GM21717 (cell line): ENCODE measurements around the gene OAF.

ENCODE experiments used
- ATAC-seq: cut with Tn5 transposase; IDR thresholded peaks from one replicate; pipeline ENCODE4 v1.9.1; 2021; ENCODE audit warnings: mild to moderate bottlenecking, moderate library complexity; ENCODE audit not compliant: unreplicated experiment

The OAF gene

DNA sequence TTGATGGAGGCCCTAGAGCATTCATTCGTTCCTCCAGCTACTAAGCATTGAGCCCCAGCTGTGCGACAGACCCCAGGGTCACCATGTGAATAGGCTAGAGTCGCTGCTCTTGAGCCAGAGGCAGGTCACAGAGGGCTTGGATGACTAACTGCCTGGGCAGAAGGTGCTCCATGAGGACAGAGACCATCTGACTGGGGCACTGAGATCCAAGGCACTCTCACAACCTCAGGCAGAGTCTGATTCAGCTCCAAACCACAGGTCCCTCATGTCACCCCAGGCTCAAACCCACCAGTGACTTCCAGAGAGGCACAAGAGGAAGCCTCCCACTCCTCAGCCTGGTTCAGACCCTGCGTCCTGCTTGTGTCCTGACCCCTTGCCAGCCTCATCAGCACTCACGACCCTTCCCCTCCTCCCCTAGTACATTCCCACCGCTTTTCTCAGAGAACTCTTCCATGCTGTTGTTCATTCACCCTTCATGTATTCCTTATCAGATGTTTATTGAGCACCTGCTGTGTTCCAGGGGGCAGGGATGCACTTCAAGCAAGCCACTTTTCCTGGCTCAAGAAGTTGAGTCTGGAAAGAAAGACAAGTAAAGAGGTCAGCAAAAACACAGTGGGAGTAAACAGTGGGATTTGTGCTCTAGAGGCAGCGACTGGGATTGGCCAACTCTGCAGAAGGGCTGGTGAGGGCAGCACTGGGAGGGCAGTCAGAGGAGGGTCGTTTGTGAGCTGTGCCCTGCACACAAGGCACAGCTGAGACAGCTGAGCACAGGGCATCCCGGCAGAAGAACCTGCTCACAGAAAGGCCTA lies 9.3 kb downstream of the OAF start:
- ATAC-seq: no peak

DNA sequence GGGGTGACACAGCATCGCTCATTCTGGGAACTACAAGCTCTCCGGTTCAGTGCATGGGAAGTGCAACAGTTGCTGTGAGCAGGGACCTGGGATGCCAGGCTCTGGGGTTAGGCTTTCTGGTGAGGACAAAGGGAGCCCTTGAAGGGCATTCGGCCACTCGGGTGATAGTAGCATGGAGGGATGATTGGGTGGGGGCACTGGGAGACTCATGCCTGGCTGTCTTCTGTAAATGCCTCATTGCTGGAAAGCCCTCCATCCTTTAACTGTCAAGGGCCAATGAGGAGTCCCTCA lies 9.9 kb downstream of the OAF start:
- no peak for ATAC-seq

DNA sequence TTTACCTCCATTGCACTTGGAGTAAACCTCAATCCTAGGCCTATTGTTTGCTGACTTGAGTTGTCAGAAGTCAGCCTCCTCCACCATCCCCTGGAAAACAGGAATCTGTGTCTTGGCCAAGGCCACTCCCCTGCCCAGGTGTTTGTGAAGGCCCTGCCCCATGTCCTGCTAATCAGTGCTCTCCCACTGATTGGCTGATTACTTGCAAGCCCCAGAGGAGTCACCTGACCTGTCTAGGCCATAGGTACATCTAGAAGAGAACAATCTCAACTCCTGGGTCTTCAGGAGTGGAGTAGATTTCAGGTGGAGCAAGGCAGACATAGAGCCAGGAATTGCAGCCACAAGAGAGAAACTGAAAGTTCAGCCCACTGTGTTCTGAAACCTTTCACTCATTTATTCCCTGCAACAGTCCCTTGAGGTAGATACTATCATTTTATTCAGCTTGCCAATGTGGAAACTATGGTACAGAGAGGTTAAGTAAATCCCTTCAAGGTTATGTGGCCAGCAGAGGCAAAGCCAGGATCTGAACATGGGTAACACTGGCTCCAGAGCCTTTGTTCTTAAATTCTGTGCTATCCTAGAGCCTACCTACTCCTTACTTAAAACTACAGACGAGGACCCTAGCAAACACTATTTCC lies 10.4 kb downstream of the OAF start:
- no peak for ATAC-seq

DNA sequence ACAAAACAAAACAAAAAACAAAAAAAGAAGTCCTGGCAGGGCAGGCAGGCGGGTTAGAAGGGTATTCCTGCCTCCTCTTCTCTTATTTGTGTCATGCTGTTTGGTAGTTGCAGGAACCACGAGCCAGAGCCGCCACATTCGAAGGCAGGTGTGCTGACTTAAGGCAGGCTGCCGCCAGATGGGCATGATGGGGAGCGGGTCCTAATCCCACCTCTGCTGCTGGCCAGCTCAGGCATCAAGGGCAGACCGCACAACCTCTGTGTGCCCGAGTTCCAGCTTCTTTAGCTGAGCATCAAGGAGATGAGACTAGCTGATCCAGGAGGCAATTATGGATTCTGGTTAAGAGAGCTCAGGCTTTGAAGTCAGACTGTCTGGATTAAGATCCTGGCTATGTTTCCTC lies 12.1 kb downstream of the OAF start:
- ATAC-seq: no peak

DNA sequence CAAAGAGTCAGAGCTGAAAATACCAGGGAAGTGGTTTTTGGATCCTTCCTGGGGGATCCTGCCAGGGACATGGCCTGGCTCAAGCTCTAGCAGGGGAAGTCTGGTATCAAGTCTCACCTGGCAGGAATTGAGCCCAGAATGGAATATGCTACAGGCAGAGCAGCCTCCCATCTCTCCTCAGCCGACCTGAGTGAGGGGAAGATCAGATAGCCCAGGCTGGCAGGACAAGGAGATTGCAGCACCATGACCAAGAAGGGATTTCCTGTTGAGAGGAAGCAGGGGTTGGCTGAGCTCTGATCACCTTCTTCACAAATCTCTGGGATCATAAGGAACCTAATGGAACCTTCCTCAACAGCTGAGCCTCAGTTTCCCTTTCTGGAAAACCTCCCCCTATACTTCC lies 13.0 kb downstream of the OAF start:
- ATAC-seq: no peak

DNA sequence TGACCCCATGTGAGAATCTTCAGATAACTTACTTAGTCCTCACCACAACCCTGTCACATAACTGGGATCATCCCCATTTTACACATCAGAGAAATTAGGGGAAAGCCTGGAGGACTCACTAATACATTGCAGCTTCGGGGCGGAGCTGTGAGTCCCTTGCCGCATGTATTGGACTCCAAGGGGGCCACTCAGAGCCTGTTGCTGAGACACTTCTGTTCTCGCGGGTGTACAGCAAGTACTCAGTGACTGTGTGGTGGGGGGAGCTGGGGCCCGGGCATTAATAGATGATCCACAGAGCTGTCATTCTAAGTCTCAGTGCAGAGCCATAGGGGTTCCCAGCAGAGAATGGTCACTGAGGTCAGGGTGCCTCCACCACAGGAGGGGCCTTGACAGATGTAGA lies 13.5 kb downstream of the OAF start:
- ATAC-seq: no peak

DNA sequence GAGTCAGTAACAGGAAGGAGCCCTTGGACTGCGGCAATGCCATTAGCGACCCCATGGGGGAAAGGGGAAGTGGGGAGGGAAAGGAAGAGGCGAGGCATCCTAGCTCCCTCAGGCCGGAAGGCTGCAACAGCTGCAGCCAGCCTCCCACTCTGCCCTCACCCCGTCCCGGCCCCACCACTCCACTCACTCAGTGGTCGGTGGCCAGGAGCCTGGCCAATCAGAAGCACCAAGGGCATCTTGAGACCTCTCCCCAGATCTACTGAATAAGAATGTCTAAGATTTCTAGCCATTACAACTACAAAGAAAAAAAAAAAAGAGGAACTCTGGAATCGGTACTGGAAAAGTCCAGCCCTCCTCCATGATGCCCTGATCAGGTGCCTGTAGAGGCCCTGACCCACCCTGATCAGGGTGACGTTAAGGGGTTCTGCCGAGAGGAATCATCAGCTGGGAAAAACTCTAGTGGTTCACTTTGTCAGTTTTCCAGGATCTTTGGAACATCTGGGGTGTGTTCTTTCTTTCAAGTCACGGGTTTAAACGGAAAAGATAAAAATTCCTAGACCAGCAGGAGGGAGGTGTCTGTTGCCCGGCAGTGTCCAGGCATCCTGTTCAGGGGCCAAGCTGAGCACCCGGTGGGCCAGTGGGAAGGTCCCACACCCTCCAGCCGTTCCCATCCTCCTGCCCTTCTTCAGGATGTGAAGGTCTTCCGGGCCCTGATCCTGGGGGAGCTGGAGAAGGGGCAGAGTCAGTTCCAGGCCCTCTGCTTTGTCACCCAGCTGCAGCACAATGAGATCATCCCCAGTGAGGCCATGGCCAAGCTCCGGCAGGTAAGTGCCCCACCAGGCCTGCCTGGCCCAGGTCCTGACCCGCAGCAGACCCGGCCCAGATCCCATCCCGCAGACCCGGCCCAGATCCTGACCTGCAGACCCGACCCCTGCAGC lies 14.4 kb downstream of the OAF start:
- no peak for ATAC-seq

DNA sequence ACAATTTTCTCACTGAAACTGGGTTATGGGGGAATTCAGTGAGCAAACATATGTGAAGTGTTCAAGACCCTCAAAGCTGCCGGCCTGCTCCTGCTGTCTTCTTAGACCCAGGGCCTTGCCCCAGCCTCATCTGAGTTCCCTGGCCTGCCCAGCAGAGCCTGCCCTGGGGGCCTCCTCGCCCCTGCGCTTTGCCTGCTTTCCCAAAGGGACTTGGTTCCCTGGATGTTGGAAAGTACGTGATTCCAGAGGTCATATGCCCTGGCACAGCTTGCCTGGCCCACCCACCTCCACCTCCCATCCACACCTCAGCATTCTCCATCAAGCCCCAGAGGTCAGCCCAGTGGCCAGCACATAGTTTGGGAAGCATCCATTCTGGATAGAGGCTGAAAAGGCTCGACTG lies 15.4 kb downstream of the OAF start:
- ATAC-seq: no peak

DNA sequence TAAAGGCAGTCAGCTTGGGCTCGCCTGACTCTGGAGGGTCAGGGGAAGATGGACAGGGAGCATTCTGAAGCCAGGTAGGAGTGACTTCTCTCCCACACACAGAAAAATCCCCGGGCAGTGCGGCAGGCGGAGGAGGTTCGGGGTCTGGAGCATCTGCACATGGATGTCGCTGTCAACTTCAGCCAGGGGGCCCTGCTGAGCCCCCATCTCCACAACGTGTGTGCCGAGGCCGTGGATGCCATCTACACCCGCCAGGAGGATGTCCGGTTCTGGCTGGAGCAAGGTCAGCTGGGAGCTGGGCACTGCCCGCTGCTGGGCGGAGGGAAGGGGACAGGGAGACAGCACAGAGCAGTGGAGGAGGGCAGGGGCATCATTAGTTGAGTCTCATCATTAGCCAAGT lies 15.9 kb downstream of the OAF start:
- ATAC-seq: no peak

DNA sequence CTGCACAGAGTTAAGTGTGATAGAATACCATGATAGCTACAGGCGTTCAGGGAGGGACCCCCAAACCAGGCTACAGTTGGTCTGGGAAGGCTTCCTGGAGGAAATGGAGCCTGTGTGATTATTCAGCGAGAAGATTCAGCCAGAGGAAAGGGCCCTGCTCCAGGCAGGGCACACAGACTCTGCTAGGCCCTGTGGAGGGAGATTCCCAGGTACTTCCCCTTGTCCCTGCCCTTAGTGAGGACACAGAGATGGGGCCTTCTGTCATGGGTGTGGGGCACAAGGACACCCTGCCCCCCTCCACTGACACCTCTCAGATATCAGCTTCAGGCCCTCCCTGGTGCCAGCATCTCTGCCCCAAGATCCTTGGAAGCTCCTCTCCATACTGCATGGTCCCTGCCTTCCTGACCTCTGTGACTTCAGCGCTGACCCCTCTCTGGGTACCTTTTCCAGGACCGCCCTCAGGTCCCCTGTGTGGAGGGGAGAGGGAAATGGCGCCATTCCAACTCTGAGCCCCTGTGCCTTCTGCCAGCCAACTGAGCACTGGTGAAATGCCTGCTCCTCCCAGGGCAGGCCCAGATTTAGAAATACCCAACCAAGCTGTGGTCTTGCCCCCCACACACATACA lies 16.5 kb downstream of the OAF start:
- no peak for ATAC-seq

DNA sequence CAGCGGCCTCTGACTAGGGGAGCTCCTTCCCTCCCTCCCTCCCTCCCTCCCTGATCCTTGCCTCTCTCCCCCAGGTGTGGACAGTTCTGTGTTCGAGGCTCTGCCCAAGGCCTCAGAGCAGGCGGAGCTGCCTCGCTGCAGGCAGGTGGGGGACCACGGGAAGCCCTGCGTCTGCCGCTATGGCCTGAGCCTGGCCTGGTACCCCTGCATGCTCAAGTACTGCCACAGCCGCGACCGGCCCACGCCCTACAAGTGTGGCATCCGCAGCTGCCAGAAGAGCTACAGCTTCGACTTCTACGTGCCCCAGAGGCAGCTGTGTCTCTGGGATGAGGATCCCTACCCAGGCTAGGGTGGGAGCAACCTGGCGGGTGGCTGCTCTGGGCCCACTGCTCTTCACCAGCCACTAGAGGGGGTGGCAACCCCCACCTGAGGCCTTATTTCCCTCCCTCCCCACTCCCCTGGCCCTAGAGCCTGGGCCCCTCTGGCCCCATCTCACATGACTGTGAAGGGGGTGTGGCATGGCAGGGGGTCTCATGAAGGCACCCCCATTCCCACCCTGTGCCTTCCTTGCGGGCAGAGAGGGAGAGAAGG lies 18.1 kb downstream of the OAF start:
- no peak for ATAC-seq

DNA sequence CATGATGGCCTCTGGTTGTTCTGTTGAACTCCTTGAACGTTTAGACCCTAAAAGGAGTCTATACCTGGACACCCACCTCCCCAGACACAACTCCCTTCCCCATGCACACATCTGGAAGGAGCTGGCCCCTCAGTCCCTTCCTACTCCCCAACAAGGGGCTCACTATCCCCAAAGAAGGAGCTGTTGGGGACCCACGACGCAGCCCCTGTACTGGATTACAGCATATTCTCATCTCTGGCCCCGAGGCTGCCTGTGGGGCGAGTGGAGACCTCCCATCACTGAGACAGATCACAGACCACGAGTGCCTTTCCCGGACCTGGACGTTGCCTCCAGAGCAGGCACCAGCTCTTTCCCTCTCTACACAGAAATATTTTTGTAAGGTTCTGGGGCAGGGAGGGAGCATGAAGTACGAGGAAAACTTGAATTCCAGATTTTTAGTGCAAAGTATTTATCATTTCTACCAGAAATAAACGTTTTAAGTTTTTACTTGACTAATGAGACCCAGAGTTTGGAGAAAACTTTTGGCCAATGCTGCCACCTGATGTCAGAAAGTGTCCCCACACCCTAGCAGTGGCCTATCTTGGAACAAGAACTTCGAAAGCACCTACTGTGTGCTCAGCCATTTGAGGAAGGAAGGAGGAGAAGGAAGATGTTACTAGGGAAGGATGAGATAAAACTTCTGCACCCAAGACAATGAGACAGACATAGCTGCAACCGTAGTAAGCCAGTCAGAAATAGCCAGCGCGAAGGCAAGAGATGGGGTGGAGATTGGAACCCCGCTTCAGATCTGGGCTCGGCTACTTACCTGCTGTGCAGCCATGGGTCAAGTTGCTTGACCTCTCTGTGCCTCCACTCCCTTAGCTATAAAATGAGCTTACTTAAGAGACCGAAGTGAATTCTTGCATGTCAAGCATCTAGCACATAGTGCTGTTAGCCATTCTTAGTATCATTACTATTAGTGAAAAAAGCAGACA lies 18.9 kb downstream of the OAF start:
- ATAC-seq: no peak

DNA sequence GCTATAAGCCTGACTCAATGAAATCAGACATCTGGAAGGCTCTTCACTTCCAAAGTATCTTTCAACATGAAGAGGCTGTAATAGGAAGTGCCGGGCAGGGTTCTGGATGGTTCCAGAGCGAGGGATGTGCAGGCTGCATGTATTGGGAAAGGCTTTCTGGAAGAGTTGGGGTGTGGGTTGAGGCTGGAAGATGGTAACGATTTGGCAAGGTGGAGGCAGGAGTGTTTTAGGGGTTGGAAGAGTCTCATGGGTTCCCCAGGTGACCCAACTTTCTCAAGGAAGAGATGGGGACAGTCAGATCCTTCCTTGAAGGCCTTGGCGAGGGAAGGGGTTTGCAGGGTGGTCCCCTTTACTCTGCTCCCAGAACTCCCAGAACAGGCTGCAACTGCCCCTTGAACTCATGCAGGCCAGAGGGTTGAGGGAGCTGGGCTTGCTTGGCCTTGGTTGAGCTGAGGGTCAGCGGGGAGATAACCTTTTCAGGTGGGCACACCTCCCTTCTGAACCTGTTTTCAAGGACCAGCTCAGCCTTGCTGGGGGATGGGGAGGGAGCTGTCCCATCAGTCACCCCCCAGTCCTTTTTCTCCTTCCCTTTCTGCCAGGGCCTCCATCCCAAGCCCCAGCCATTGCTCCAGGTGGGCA lies 19.7 kb downstream of the OAF start:
- ATAC-seq: no peak

DNA sequence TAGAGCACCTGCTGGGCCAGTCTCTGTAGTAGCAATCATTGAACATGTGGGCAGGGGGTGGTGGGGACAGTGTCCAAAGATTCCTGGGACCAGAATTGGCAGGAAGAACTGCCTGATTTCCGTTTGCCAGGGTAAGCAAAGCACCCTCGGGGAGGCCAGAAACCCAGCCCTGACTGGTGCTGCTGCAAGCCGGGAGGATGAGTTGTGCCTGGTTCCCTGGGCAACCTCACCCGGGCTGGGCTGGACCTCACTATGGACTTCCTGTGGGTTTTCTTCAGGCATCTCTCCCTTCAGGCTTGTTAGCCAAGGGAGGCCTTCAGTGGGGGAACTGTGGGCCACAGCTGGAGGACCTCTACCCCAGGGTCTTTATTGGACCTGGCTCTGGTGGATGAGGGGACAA lies 21.1 kb downstream of the OAF start:
- no peak for ATAC-seq

DNA sequence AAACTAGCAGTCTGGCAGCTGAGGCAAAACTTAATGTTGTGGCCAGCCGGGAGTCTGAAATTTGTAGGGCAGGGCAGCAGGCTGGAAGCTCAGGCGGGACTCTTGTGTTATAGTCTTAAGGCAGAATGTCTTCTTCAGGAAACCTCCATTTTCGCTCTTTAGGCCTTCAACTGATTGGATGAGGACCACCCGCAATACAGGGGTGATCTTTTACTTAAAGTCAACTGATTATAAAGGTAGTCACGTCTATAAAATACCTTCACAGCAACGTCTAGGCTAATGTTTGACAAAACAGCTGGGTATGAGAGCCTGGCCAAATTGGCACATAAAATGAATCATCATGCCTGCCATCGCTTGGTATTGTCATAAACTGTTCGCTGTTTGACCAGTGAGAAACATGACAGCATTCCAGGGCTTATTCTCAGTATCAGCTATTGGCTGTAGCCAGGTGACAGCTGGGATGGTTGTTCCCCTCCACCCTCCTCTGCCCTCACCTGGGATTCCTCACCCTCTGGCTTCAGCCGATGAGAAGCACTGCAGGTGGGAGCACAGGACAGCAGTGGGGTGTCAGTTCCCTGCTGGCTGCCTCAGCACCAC lies 22.5 kb downstream of the OAF start:
- no peak for ATAC-seq

DNA sequence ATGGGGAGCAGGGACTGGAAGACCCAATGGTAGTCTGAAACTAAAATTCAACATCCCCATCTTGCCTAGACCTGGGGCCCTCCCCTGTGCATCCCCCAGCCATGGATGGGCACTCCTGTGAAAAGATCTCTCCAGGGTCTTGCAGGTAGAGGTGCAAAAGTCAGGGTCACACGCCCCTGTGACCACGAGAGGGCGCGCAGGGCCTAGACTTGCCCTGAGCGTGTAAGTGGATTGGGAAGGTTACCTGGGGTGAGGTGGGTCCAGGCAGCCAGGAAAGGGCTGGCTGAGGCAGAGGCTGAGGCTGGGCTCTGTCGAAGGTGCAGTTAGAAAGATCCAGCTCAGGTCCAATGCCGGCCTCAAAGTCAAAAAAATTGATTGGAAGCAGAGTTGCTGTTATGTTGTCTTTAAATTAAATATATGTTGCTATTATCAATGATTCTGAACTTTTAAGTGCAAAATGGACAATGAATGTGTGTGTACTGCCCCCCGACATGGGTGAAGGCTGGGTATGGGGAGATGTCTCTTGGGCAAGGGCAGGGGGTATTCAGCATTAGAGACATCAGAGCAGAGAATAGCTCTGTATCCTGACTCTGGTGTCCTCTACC lies 24.3 kb downstream of the OAF start:
- no peak for ATAC-seq

DNA sequence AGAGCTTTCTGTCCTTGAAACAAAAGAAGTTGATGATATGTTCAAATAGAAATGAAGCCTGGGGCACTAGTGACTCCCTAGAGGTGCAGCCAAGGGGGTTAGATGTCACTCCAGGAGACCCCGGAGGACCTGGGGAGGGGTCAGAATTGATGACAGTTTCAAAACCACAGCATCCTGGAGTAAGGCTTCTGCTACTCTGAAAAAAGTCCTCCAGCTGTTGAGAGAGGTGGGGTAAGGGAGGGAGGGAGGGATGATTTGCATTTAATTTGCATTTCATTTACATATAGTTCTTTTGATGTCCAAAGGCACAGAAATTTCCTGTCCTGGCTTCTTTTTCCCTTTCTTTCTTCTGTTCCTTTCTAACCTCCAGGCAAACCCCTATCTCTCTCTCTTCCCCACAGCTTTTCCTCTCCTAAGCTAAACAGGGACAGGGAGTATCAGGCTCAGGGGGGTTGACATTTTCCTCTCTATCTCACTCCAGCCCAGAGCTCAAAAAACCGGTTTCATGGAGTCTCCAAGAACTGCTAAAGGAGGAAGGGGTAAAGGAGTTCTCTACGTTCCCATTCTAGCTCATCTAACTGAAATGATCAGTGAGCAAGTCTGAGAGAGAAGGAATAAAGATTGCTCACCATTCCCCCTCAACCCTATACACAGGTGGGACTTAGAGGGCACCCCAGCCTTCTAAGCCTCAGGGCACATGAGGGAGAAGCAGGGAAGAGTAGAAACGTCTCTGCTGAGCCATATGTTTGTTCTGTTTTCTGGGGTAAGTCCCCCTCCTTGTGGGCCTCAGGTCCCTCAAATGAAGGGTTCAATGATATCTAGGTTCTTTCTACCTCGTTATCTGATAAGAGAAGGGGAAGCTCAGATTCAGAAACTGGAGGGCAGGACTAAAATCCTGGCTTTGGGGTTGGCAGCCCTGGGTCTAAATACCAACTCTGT lies 25.6 kb downstream of the OAF start:
- ATAC-seq: no peak
